GM10248 (cell line): Measurements from ENCODE around the gene ITIH2.
"Not testable (repeated sequence)": the region's sequence is repeated elsewhere in the genome, so short reads cannot be mapped to it uniquely, and the experiment has no call there.

Source experiments
- CTCF ChIA-PET: fragments of 300-600 bp; sonication (Branson Sonifier 250); formaldehyde crosslinking; extraction: SDS; loops from one replicate; lab custom pipeline; 2021; ENCODE audit warnings: antibody characterized with exemption; lab: Yijun Ruan, JAX
- POLR2A ChIA-PET: fragments of 350-650 bp; sonication (Branson Sonifier 250); formaldehyde crosslinking; extraction: SDS; loops from one replicate; lab custom pipeline; 2020; ENCODE audit warnings: antibody characterized with exemption; lab: Yijun Ruan, JAX
- DNase-seq: peaks from one replicate; pipeline ENCODE4 v3.0.0; 2012; ENCODE audit errors: extremely low spot score
- CTCF ChIP-seq: IDR thresholded peaks from 2 replicates; pipeline ENCODE4 v1.5.1; 2012; ENCODE audit warnings: mild to moderate bottlenecking, low read depth; ENCODE audit errors: extremely low read depth, missing control alignments, control extremely low read depth

The ITIH2 gene

GRCh38 chr10:7706534-7707073 lies 3.5 kb downstream of the ITIH2 start:
- no peak for DNase-seq
- POLR2A ChIA-PET: no interaction called here
- CTCF ChIA-PET: interaction anchor here (1.1 to 2.0 kb wide), 5 partner anchors 9 to 20 kb away, joined by 3 to 5 read pairs (median 3); no protein-coding TSS in a partner anchor
- TF ChIP-seq CTCF: no peak

- no peak for TF ChIP-seq CTCF
- ChIA-PET POLR2A (no interaction called here), CTCF (interaction anchor here (1.1 to 2.0 kb wide), 2 partner anchors 11 to 20 kb away, joined by 3 to 5 read pairs; no protein-coding TSS in a partner anchor)
- DNase-seq: no peak
These were observed 4.0 kb downstream of the ITIH2 start for GRCh38 chr10:7707102-7707501.

GRCh38 chr10:7707858-7708622 lies 4.9 kb downstream of the ITIH2 start:
- POLR2A ChIA-PET: no interaction called here
- no peak for TF ChIP-seq CTCF
- no peak for DNase-seq
- CTCF ChIA-PET: no interaction called here

GRCh38 chr10:7708832-7709231 lies 5.7 kb downstream of the ITIH2 start:
- TF ChIP-seq CTCF: no peak
- POLR2A ChIA-PET: interaction anchor here (0.9 kb wide), 1 partner anchor 8 kb away, joined by 5 read pairs; no protein-coding TSS in a partner anchor
- CTCF ChIA-PET: no interaction called here
- DNase-seq: no peak

GRCh38 chr10:7710446-7710845 lies 7.3 kb downstream of the ITIH2 start:
- DNase-seq: no peak
- ChIA-PET POLR2A (no interaction called here), CTCF (no interaction called here)
- no peak for TF ChIP-seq CTCF

GRCh38 chr10:7711075-7711474 lies 8.0 kb downstream of the ITIH2 start:
- POLR2A ChIA-PET, CTCF ChIA-PET, DNase-seq: not testable (repeated sequence)

GRCh38 chr10:7715515-7715914 lies 12.4 kb downstream of the ITIH2 start:
- POLR2A ChIA-PET: no interaction called here
- CTCF ChIA-PET: interaction anchor here (1.0 to 1.1 kb wide), 2 partner anchors 10 to 14 kb away, joined by 3 read pairs; no protein-coding TSS in a partner anchor
- DNase-seq: no peak
- no peak for TF ChIP-seq CTCF
